Neuron (in vitro differentiated cells): ENCODE measurements around the gene HK3.

Source experiments
- H2AFZ ChIP-seq: one replicate; pipeline ENCODE4 v1.6.1; 2013; ENCODE audit warnings: low read depth, mild to moderate bottlenecking, inconsistent platforms, low read length, moderate library complexity
- H3K27me3 ChIP-seq: one replicate; pipeline ENCODE4 v1.6.1; 2013; ENCODE audit warnings: low read length; ENCODE audit not compliant: insufficient read depth
- H3K36me3 ChIP-seq: one replicate; pipeline ENCODE4 v1.6.1; 2013; ENCODE audit warnings: low read length; ENCODE audit not compliant: insufficient read depth
- H3K4me1 ChIP-seq: one replicate; pipeline ENCODE4 v1.6.1; 2013; ENCODE audit warnings: low read length; ENCODE audit not compliant: insufficient read depth
- H3K4me3 ChIP-seq: 2 replicates; pipeline ENCODE4 v1.5.1; 2013; ENCODE audit warnings: mild to moderate bottlenecking, low read length, moderate library complexity
- H3K9me3 ChIP-seq: one replicate; pipeline ENCODE4 v1.6.1; 2013; ENCODE audit warnings: low read length

The HK3 gene

GRCh38 chr5:176916337-176916736, 17.2 kb upstream of the HK3 start:
- H3K36me3 ChIP-seq: peaks cover 16% of the 10 kb centered on the region
- peaks cover 9% of the 10 kb centered on the region for H3K4me1 ChIP-seq
- H2AFZ ChIP-seq: no peak overlapping the region
- H3K27me3 ChIP-seq: no peaks in the 10 kb centered on the region
- no peaks in the 10 kb centered on the region for H3K9me3 ChIP-seq
- H3K4me3 ChIP-seq: no peak overlapping the region

- Histone ChIP-seq H3K4me1 (peaks cover 5% of the 10 kb centered on the region), H3K4me3 (no peak overlapping the region), H3K9me3 (no peaks in the 10 kb centered on the region), H2AFZ (no peak overlapping the region), H3K27me3 (no peaks in the 10 kb centered on the region), H3K36me3 (peaks cover 16% of the 10 kb centered on the region)
These were observed 16.8 kb upstream of the HK3 start for GRCh38 chr5:176915906-176916305.

GRCh38 chr5:176912115-176912514, 13.0 kb upstream of the HK3 start:
- Histone ChIP-seq H3K27me3 (no peaks in the 10 kb centered on the region), H3K4me3 (no peak overlapping the region), H3K4me1 (no peaks in the 10 kb centered on the region), H2AFZ (no peak overlapping the region), H3K36me3 (peaks cover 16% of the 10 kb centered on the region), H3K9me3 (no peaks in the 10 kb centered on the region)

- no peaks in the 10 kb centered on the region for H3K9me3 ChIP-seq
- H3K4me3 ChIP-seq: no peak overlapping the region
- no peaks in the 10 kb centered on the region for H3K27me3 ChIP-seq
- peaks cover 17% of the 10 kb centered on the region for H3K4me1 ChIP-seq
- no peak overlapping the region for H2AFZ ChIP-seq
- H3K36me3 ChIP-seq: peaks cover 37% of the 10 kb centered on the region
These were observed 9.7 kb upstream of the HK3 start for GRCh38 chr5:176908675-176909368.

GRCh38 chr5:176906796-176907195, 7.7 kb upstream of the HK3 start:
- no peak overlapping the region for H3K4me3 ChIP-seq
- H2AFZ ChIP-seq: no peak overlapping the region
- no peaks in the 10 kb centered on the region for H3K27me3 ChIP-seq
- peaks cover 55% of the 10 kb centered on the region for H3K36me3 ChIP-seq
- H3K9me3 ChIP-seq: no peaks in the 10 kb centered on the region
- peaks cover 17% of the 10 kb centered on the region for H3K4me1 ChIP-seq

GRCh38 chr5:176906126-176906525, 7.0 kb upstream of the HK3 start:
- peaks cover 57% of the 10 kb centered on the region for H3K36me3 ChIP-seq
- peaks cover 18% of the 10 kb centered on the region for H3K4me1 ChIP-seq
- H3K4me3 ChIP-seq: no peak overlapping the region
- no peaks in the 10 kb centered on the region for H3K9me3 ChIP-seq
- no peaks in the 10 kb centered on the region for H3K27me3 ChIP-seq
- no peak overlapping the region for H2AFZ ChIP-seq

GRCh38 chr5:176904276-176904675, 5.1 kb upstream of the HK3 start:
- Histone ChIP-seq H3K9me3 (no peaks in the 10 kb centered on the region), H2AFZ (no peak overlapping the region), H3K4me1 (peaks cover 22% of the 10 kb centered on the region), H3K36me3 (peaks cover 57% of the 10 kb centered on the region), H3K4me3 (no peak overlapping the region), H3K27me3 (no peaks in the 10 kb centered on the region)

- no peak overlapping the region for H3K4me3 ChIP-seq
- peaks cover 22% of the 10 kb centered on the region for H3K4me1 ChIP-seq
- H3K27me3 ChIP-seq: no peaks in the 10 kb centered on the region
- H3K9me3 ChIP-seq: no peaks in the 10 kb centered on the region
- H2AFZ ChIP-seq: no peak overlapping the region
- peaks cover 57% of the 10 kb centered on the region for H3K36me3 ChIP-seq
These were observed 3.9 kb upstream of the HK3 start for GRCh38 chr5:176902911-176903664.

- peaks cover 22% of the 10 kb centered on the region for H3K4me1 ChIP-seq
- no peaks in the 10 kb centered on the region for H3K9me3 ChIP-seq
- peaks cover 52% of the 10 kb centered on the region for H3K36me3 ChIP-seq
- no peak overlapping the region for H3K4me3 ChIP-seq
- no peaks in the 10 kb centered on the region for H3K27me3 ChIP-seq
- H2AFZ ChIP-seq: no peak overlapping the region
These were observed 3.1 kb upstream of the HK3 start for GRCh38 chr5:176902102-176902814.

- no peak overlapping the region for H2AFZ ChIP-seq
- H3K4me3 ChIP-seq: no peak overlapping the region
- H3K4me1 ChIP-seq: peaks cover 22% of the 10 kb centered on the region
- peaks cover 44% of the 10 kb centered on the region for H3K36me3 ChIP-seq
- H3K9me3 ChIP-seq: no peaks in the 10 kb centered on the region
- no peaks in the 10 kb centered on the region for H3K27me3 ChIP-seq
These were observed 2.3 kb upstream of the HK3 start for GRCh38 chr5:176901260-176902101.

GRCh38 chr5:176900780-176901204, 1.6 kb upstream of the HK3 start:
- Histone ChIP-seq H3K9me3 (no peaks in the 10 kb centered on the region), H3K27me3 (no peaks in the 10 kb centered on the region), H3K4me3 (no peak overlapping the region), H3K4me1 (peaks cover 22% of the 10 kb centered on the region), H3K36me3 (peaks cover 37% of the 10 kb centered on the region), H2AFZ (no peak overlapping the region)

- peaks cover 31% of the 10 kb centered on the region for H3K36me3 ChIP-seq
- H3K4me1 ChIP-seq: peaks cover 15% of the 10 kb centered on the region
- no peak overlapping the region for H2AFZ ChIP-seq
- no peaks in the 10 kb centered on the region for H3K9me3 ChIP-seq
- H3K4me3 ChIP-seq: no peak overlapping the region
- no peaks in the 10 kb centered on the region for H3K27me3 ChIP-seq
These were observed 1.0 kb upstream of the HK3 start for GRCh38 chr5:176899946-176900779.
